HepG2 (cell line): ENCODE results near the gene TMC4. TPM values are rescaled to one million over a fixed set of nuclear protein-coding genes. Genes with fewer than 3 reads are reported as not detected.

ENCODE experiments used
- AKAP8 ChIP-seq: sonication (generic); formaldehyde crosslinking; IDR thresholded peaks from 2 replicates; pipeline ENCODE4 v1.5.1; 2020; ENCODE audit warnings: mild to moderate bottlenecking, missing genetic modification reagents
- ATRX ChIP-seq: sonication (generic); formaldehyde crosslinking; IDR thresholded peaks from 2 replicates; pipeline ENCODE4 v1.4.0; 2020; ENCODE audit warnings: missing genetic modification reagents, borderline replicate concordance
- DMAP1 ChIP-seq: IDR thresholded peaks from 2 replicates; pipeline ENCODE4 v1.6.1; 2016
- DPF2 ChIP-seq: sonication (generic); formaldehyde crosslinking; IDR thresholded peaks from 2 replicates; pipeline ENCODE4 v1.4.0; 2020; ENCODE audit warnings: mild to moderate bottlenecking, low read depth, missing genetic modification reagents, borderline replicate concordance
- JUN ChIP-seq: sonication (generic); formaldehyde crosslinking; IDR thresholded peaks from 2 replicates; pipeline ENCODE4 v1.4.0; 2020; ENCODE audit warnings: mild to moderate bottlenecking, missing genetic modification reagents
- LCORL ChIP-seq, 2 experiments: fragments of 450-650 bp in 1 of 2; sonication (generic) in 1 of 2; formaldehyde crosslinking in 1 of 2; IDR thresholded peaks; 2 replicates each; pipeline versions ENCODE4 v1.5.0 to v1.6.1; 2017 to 2020; ENCODE audit warnings: antibody characterized with exemption in 1 of 2, missing genetic modification reagents in 1 of 2
- MAFF ChIP-seq: IDR thresholded peaks from 2 replicates; pipeline ENCODE4 v1.6.1; 2011; ENCODE audit warnings: low read depth, low read length, improper control_type of control experiment
- NR1H2 ChIP-seq: sonication (generic); formaldehyde crosslinking; IDR thresholded peaks from 2 replicates; pipeline ENCODE4 v1.8.1; 2022; ENCODE audit warnings: low read depth, missing genetic modification reagents, borderline replicate concordance
- POLR2AphosphoS5 ChIP-seq: IDR thresholded peaks from 2 replicates; pipeline ENCODE4 v1.6.1; 2012; ENCODE audit warnings: low read depth, low read length
- SP5 ChIP-seq: IDR thresholded peaks from 2 replicates; pipeline ENCODE4 v1.6.1; 2016; ENCODE audit warnings: low read depth, borderline replicate concordance
- TARDBP ChIP-seq: sonication (generic); formaldehyde crosslinking; IDR thresholded peaks from 2 replicates; pipeline ENCODE4 v1.8.0; 2022; ENCODE audit warnings: mild to moderate bottlenecking, missing genetic modification reagents
- TSC22D2 ChIP-seq: sonication (generic); formaldehyde crosslinking; IDR thresholded peaks from 2 replicates; pipeline ENCODE4 v1.5.1; 2020; ENCODE audit warnings: missing genetic modification reagents, mild to moderate bottlenecking, borderline replicate concordance
- ZNF225 ChIP-seq: sonication (generic); formaldehyde crosslinking; IDR thresholded peaks from 2 replicates; pipeline ENCODE4 v1.4.0; 2020; ENCODE audit warnings: mild to moderate bottlenecking, missing genetic modification reagents
- ZNF460 ChIP-seq: sonication (generic); formaldehyde crosslinking; IDR thresholded peaks from 2 replicates; pipeline ENCODE4 v1.5.1; 2020; ENCODE audit warnings: missing genetic modification reagents, mild to moderate bottlenecking, borderline replicate concordance
- ZNF543 ChIP-seq: sonication (generic); formaldehyde crosslinking; IDR thresholded peaks from 2 replicates; pipeline ENCODE4 v1.4.0; 2020; ENCODE audit warnings: mild to moderate bottlenecking, missing genetic modification reagents
- ZNF598 ChIP-seq: sonication (generic); formaldehyde crosslinking; IDR thresholded peaks from 2 replicates; pipeline ENCODE4 v1.5.1; 2020; ENCODE audit warnings: mild to moderate bottlenecking, missing genetic modification reagents, borderline replicate concordance
- ZNF644 ChIP-seq: IDR thresholded peaks from 2 replicates; pipeline ENCODE4 v1.6.1; 2016; ENCODE audit warnings: low read depth
- ZNF703 ChIP-seq: sonication (generic); formaldehyde crosslinking; IDR thresholded peaks from 2 replicates; pipeline ENCODE4 v1.5.1; 2020; ENCODE audit warnings: missing genetic modification reagents, mild to moderate bottlenecking, moderate library complexity, borderline replicate concordance
- ZNF75D ChIP-seq: sonication (generic); formaldehyde crosslinking; IDR thresholded peaks from 2 replicates; pipeline ENCODE4 v1.8.1; 2023; ENCODE audit warnings: missing genetic modification reagents, mild to moderate bottlenecking, borderline replicate concordance
- polyA plus RNA-seq, 8 experiments: library from polyadenylated mRNA; depleted of rRNA in 3 of 8; stranded (reverse) in 7 of 8; unstranded in 1 of 8; fragments of >200 nt; fragmentation: Illumina TruSeq in 4 of 8; extraction: Trizol in 4 of 8; gene quantifications; 2 replicates each; pipeline versions ENCODE4 v1.2.1 to v1.2.3, GENCODE V29; 2011 to 2016; ENCODE audit warnings: low read depth in 4 of 8, missing spikeins in 1 of 8, mixed read lengths in 1 of 8; ENCODE audit not compliant: insufficient read depth in 1 of 8
- total RNA-seq, 5 experiments: library from RNA; depleted of rRNA; stranded (reverse); fragments of >200 nt; fragmentation: Illumina TruSeq; extraction: Trizol; gene quantifications; 2 replicates each; pipeline ENCODE4 v1.2.3, GENCODE V29; 2016; ENCODE audit warnings: low read depth in 1 of 5
- TF ChIP-seq, protein P1 (sequence below): sonication (generic); formaldehyde crosslinking; IDR thresholded peaks from 2 replicates; pipeline ENCODE4 v1.8.0; 2022; ENCODE audit warnings: mild to moderate bottlenecking, missing genetic modification reagents, moderate library complexity
- TF ChIP-seq, protein P2 (sequence below): sonication (generic); formaldehyde crosslinking; IDR thresholded peaks from 2 replicates; pipeline ENCODE4 v1.8.1; 2023; ENCODE audit warnings: mild to moderate bottlenecking, missing genetic modification reagents, borderline replicate concordance
- TF ChIP-seq, protein P3 (sequence below): sonication (generic); formaldehyde crosslinking; IDR thresholded peaks from 2 replicates; pipeline ENCODE4 v1.8.1; 2023; ENCODE audit warnings: missing genetic modification reagents, inconsistent platforms, borderline replicate concordance
- TF ChIP-seq, protein P4 (sequence below): sonication (generic); formaldehyde crosslinking; IDR thresholded peaks from 2 replicates; pipeline ENCODE4 v1.9.0; 2022; ENCODE audit warnings: low read depth, missing genetic modification reagents

Gene TMC4
- total and polyA plus RNA-seq, 2 of the 13 experiments (the other 11 are each of a cell fraction or from before 2014, with no cell fraction given), result 0.13 to 0.24 TPM

DNA sequence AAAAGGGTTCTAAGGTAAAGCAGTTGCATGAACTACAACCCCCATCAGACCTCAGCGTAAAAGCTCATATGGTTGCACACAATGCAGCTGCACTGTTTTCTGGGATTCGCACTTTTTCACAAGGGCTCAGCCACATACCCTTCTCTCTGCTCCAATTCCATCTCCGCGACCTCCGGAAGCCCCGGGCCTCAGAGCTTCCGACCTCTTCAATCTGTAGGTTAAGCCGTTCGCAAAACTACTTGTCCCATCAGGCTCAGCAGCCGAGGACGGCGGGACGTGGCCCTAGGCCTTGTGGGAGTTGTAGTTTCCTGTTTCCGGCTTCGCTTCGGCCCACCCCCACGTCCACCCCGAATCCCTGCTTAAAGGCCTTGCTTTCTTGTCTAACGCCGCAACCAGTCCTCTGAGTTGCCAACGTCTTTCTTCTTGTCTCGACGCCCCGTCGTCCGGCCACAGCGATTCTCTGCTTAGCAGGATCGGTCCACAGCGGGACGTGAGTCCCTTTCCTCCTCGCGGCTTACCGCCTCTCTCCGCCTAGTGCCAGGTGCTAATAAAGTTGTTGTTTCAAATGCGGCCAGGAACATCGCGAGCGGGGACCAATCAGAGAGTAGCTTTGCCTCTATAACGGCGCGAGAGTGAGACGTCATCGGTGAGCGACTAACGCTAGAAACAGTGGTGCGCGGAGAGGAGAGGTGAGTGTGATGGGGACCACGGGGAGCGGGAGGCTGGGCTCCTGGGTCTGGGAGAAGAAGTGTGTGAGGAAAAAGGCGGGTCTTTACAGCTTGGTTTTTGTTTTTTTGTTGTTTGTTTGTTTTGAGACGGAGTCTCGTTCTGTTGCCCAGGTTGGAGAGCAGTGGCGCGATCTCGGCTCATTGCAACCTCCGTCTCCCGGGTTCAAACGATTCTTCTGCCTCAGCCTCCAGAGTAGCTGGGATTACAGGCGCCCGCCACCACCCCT, 57.6 kb downstream of the TMC4 start, which contains the start of the genes PRPF31 and TFPT (continued):
- TF ChIP-seq, protein P1, sequence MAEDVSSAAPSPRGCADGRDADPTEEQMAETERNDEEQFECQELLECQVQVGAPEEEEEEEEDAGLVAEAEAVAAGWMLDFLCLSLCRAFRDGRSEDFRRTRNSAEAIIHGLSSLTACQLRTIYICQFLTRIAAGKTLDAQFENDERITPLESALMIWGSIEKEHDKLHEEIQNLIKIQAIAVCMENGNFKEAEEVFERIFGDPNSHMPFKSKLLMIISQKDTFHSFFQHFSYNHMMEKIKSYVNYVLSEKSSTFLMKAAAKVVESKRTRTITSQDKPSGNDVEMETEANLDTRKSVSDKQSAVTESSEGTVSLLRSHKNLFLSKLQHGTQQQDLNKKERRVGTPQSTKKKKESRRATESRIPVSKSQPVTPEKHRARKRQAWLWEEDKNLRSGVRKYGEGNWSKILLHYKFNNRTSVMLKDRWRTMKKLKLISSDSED (CRISPR knock-in tag), result no peak
- TF ChIP-seq MAFF, result no peak
- TF ChIP-seq LCORL (IDR thresholded peaks at IDR 0.05), result no peak
- no peak; the same call in 1 of the 2 replicates for TF ChIP-seq LCORL (CRISPR knock-in tag; IDR thresholded peaks at IDR 0.05)
- TF ChIP-seq ZNF225 (CRISPR knock-in tag), result no peak
- 0 out of 2 replicates have a peak, but pooled peaks have one; percentile 63 for TF ChIP-seq ZNF598 (CRISPR knock-in tag)
- no peak for TF ChIP-seq SP5
- TF ChIP-seq DPF2, result no peak
- no peak for TF ChIP-seq ZNF644
- TF ChIP-seq TARDBP (CRISPR knock-in tag), result peak; percentile 86; the same call in 1 of the 2 replicates
- peak; percentile 96 for TF ChIP-seq POLR2AphosphoS5
- TF ChIP-seq ZNF703, result no peak; the same call in 1 of the 2 replicates
- peak; percentile 94 for TF ChIP-seq ZNF543
- TF ChIP-seq, protein P2, sequence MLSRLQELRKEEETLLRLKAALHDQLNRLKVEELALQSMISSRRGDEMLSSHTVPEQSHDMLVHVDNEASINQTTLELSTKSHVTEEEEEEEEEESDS (CRISPR knock-in tag), result no peak
- TF ChIP-seq NR1H2 (CRISPR knock-in tag), result no peak
- no peak for TF ChIP-seq ATRX (CRISPR knock-in tag)
- no peak for TF ChIP-seq ZNF75D (CRISPR knock-in tag)
- peak; percentile 67; the same call in 1 of the 2 replicates for TF ChIP-seq JUN (CRISPR knock-in tag)
- TF ChIP-seq TSC22D2, result no peak
- TF ChIP-seq AKAP8, result peak; percentile 15
- TF ChIP-seq, protein P3, sequence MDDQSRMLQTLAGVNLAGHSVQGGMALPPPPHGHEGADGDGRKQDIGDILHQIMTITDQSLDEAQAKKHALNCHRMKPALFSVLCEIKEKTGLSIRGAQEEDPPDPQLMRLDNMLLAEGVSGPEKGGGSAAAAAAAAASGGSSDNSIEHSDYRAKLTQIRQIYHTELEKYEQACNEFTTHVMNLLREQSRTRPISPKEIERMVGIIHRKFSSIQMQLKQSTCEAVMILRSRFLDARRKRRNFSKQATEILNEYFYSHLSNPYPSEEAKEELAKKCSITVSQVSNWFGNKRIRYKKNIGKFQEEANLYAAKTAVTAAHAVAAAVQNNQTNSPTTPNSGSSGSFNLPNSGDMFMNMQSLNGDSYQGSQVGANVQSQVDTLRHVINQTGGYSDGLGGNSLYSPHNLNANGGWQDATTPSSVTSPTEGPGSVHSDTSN (CRISPR knock-in tag), result no peak
- TF ChIP-seq ZNF460 (CRISPR knock-in tag), result peak; percentile 17; the same call in 1 of the 2 replicates
- TF ChIP-seq, protein P4, sequence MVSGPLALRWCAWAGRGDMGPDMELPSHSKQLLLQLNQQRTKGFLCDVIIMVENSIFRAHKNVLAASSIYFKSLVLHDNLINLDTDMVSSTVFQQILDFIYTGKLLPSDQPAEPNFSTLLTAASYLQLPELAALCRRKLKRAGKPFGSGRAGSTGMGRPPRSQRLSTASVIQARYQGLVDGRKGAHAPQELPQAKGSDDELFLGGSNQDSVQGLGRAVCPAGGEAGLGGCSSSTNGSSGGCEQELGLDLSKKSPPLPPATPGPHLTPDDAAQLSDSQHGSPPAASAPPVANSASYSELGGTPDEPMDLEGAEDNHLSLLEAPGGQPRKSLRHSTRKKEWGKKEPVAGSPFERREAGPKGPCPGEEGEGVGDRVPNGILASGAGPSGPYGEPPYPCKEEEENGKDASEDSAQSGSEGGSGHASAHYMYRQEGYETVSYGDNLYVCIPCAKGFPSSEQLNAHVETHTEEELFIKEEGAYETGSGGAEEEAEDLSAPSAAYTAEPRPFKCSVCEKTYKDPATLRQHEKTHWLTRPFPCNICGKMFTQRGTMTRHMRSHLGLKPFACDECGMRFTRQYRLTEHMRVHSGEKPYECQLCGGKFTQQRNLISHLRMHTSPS (CRISPR knock-in tag), result no peak
- TF ChIP-seq DMAP1 (CRISPR knock-in tag), result peak; percentile 82
